Central memory CD8-positive, alpha-beta T cell (primary cell): Measurements from ENCODE around the gene OR10H4.
"Not testable (repeated sequence)": the region's sequence is repeated elsewhere in the genome, so short reads cannot be mapped to it uniquely, and the experiment has no call there.

Source experiments
- ATAC-seq: fragments of 150-1000 bp; cut with Tn5 transposase; replicated peaks from 2 replicates; pipeline ENCODE4 v1.10.0; 2022; ENCODE audit warnings: mild to moderate bottlenecking, moderate FRiP score, moderate number of reproducible peaks; ENCODE audit not compliant: poor library complexity, severe bottlenecking; ENCODE audit errors: extremely low read depth
- DNase-seq, 2 donors: peaks; one replicate each; pipeline ENCODE4 v3.0.0; 2021; ENCODE audit warnings: low spot score in 2 of 2
- H3K27ac Mint-ChIP-seq: one replicate; pipeline ENCODE4 v1.8.0; 2022; ENCODE audit warnings: low read depth, mild to moderate bottlenecking, moderate library complexity, mixed read lengths
- H3K27me3 Mint-ChIP-seq: one replicate; pipeline ENCODE4 v1.8.0; 2022; ENCODE audit warnings: mixed read lengths
- H3K36me3 Mint-ChIP-seq: one replicate; pipeline ENCODE4 v1.8.0; 2022; ENCODE audit warnings: mild to moderate bottlenecking, moderate library complexity, mixed read lengths; ENCODE audit not compliant: insufficient read depth
- H3K4me1 Mint-ChIP-seq: one replicate; pipeline ENCODE4 v1.8.0; 2022; ENCODE audit warnings: mixed read lengths
- H3K4me3 Mint-ChIP-seq: one replicate; pipeline ENCODE4 v1.8.0; 2022; ENCODE audit warnings: mild to moderate bottlenecking, moderate library complexity, mixed read lengths
- H3K9me3 Mint-ChIP-seq: one replicate; pipeline ENCODE4 v1.8.0; 2022; ENCODE audit warnings: mixed read lengths

The OR10H4 gene

DNA sequence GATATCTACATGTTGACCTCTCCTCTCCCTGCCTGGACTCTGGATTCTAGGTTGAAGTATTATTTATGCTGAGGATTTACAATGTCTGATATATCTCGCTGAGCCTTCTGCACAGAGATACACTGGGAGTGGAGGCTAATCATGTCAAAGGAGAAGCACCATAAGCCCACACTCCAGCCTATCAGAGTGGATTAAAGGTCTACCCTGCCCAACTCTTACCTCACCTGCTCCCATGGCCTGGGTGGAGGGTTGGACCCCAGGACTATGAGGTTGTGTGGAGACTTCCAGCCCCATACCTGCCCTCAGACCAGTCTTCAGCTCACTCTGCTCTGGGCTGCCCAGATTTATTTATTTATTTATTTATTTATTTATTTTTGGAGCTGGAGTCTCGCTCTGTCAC is 15.4 kb downstream of the OR10H4 start:
- no peaks in the 10 kb centered on the region for H3K9me3 Mint-ChIP-seq
- H3K27me3 Mint-ChIP-seq, result peaks cover 76% of the 10 kb centered on the region
- H3K36me3 Mint-ChIP-seq, result no peaks in the 10 kb centered on the region
- no peak overlapping the region for H3K27ac Mint-ChIP-seq
- H3K4me1 Mint-ChIP-seq, result no peaks in the 10 kb centered on the region
- ATAC-seq, result no peak
- no peak overlapping the region for H3K4me3 Mint-ChIP-seq
- DNase-seq, result no peak

DNA sequence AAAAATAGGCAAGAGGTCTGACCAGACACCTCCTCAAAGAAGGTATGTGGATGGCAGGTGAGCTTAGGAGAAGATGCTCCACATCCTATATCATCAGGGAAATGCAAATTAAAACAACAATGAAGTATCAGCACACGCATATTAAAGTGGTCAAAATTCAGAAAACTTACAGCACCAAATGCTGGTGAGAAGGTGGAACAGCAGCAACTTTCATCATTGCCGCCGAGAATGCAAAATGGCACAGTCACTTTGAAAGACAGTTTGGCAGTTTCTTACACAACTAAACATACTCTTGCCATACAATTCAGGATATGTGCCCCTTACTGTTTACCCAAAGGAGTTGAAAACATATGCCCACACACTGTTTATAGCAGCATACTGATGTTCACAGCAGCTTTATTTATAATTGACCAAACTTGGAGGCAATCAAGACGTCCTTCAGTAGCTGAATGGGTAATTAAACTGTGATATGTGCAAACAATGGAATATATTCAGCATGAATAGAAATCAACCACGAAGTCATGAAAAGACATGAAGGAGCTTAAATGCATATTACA is 22.5 kb downstream of the OR10H4 start:
- no peaks in the 10 kb centered on the region for H3K4me1 Mint-ChIP-seq
- no peak for ATAC-seq

DNA sequence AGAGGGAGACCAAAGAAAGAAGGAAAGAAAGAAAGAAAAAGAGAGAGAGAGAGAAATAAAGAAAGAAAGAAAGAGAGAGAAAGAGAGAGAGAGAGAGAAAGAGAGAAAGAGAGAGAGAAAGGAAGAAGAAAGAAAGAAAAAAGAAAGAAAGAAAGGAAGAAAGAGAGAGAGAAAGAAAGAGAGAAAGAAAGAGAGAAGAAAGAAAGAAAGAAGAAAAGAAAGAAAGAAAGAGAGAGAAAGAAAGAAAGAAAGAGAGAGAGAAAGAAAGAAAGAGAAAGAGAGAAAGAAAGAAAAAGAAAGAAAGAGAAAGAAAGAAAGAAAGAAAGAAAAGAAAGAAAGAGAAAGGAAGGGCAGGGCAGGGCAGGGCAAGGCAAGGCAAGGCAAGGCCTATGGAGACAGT is 23.2 kb downstream of the OR10H4 start:
- Mint-ChIP-seq H3K27ac (peak overlapping the region; percentile 39), H3K27me3 (peaks cover 68% of the 10 kb centered on the region)
- not testable (repeated sequence) for ATAC-seq, H3K36me3 Mint-ChIP-seq, H3K9me3 Mint-ChIP-seq, H3K4me1 Mint-ChIP-seq, H3K4me3 Mint-ChIP-seq, DNase-seq

More for the DNA sequence above, 22.5 kb downstream of the OR10H4 start:
- no peak for DNase-seq
- Mint-ChIP-seq H3K4me3 (no peak overlapping the region), H3K27me3 (peaks cover 68% of the 10 kb centered on the region), H3K9me3 (no peaks in the 10 kb centered on the region), H3K36me3 (no peaks in the 10 kb centered on the region), H3K27ac (no peak overlapping the region)

DNA sequence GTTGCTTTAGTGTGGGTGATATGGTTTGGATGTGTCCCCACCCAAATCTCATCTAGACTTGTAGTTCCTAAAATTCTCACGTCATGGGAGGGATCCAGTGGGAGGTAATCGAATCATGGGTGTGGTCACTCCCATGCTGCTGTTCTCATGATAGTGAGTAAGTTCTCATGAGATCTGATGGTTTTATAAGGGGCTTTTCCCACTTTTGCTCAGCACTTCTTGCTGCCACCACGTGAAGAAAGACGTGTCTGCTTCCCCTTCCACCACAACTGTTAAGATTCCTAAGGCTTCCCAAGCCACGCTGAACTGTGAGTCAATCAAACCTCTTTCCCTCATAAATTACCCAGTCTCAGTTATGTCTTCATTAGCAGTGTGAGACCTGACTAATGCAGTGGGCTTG is 26.0 kb downstream of the OR10H4 start:
- no peaks in the 10 kb centered on the region for H3K4me1 Mint-ChIP-seq

DNA sequence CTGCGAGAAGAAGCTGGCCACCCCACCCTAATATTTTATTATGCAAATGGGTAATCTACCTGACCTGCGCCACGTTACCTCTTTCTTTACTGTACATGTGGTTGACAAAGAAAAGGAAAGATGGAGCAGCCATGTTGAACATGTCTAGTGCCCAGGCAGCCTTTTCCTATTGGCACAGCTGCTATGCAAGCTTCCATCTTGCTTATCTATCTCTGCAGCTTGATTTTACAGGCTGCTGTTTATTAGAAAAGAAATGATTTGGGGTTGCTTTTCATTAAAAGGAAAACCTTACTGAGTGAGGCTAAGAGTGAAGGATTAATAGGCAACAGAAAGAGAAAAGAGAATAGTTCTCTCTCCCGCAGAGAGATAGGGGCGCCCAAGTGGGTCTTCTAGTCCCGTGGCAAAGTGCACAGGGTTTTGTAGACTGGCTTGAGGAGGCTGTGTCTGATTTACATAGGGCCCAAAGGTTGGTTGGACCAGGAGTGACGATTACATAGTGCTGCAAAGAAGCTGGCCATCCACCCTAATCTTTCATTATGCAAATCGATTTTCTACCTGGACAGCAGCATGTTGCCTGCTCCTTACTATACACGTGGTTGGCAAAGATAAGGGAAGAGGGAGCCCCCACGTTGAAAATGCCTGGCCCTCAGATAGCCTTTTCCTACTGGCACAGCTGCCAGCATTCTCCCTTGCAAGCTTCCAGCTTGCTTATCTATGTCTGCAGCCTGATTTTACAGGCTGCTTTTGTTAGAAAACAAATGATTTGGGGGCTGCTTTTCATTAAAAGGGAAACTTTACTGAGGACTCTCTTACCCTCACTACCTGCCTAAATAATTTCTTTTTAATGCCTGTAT is 28.3 kb downstream of the OR10H4 start:
- DNase-seq, result no peak
- H3K4me3 Mint-ChIP-seq, result no peak overlapping the region
- H3K9me3 Mint-ChIP-seq, result no peaks in the 10 kb centered on the region
- H3K4me1 Mint-ChIP-seq, result no peaks in the 10 kb centered on the region
- H3K27ac Mint-ChIP-seq, result no peak overlapping the region
- no peak for ATAC-seq
- peaks cover 2% of the 10 kb centered on the region for H3K36me3 Mint-ChIP-seq
- peaks cover 53% of the 10 kb centered on the region for H3K27me3 Mint-ChIP-seq

More for the DNA sequence above, 26.0 kb downstream of the OR10H4 start:
- H3K27me3 Mint-ChIP-seq, result peaks cover 72% of the 10 kb centered on the region
- no peaks in the 10 kb centered on the region for H3K9me3 Mint-ChIP-seq
- no peaks in the 10 kb centered on the region for H3K36me3 Mint-ChIP-seq
- no peak overlapping the region for H3K4me3 Mint-ChIP-seq
- ATAC-seq (no peak), DNase-seq (no peak)
- H3K27ac Mint-ChIP-seq, result no peak overlapping the region

DNA sequence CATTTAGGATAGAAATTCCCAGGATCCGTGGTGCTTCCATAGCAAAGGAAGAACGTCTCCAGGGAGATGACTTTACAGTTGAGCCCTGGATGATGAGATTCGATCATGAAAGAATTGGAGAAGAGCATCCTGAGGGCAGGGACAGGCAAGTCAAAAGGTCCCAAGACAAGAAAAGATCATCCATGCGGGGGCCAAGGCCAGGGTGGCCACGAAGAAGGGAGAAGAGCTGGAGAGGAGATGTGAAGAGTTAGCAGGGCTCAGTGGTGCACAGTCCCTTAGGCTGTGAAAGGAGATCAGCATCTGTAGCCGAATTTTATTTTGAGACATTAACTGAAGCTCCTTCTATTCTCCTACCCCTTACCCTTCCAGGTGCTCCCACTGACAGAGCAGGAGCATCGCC is 28.9 kb downstream of the OR10H4 start:
- no peaks in the 10 kb centered on the region for H3K9me3 Mint-ChIP-seq
- H3K27me3 Mint-ChIP-seq, result peaks cover 47% of the 10 kb centered on the region
- no peak for ATAC-seq
- no peak for DNase-seq
- no peak overlapping the region for H3K4me3 Mint-ChIP-seq
- H3K27ac Mint-ChIP-seq, result no peak overlapping the region
- H3K36me3 Mint-ChIP-seq, result peaks cover 2% of the 10 kb centered on the region
- no peaks in the 10 kb centered on the region for H3K4me1 Mint-ChIP-seq

DNA sequence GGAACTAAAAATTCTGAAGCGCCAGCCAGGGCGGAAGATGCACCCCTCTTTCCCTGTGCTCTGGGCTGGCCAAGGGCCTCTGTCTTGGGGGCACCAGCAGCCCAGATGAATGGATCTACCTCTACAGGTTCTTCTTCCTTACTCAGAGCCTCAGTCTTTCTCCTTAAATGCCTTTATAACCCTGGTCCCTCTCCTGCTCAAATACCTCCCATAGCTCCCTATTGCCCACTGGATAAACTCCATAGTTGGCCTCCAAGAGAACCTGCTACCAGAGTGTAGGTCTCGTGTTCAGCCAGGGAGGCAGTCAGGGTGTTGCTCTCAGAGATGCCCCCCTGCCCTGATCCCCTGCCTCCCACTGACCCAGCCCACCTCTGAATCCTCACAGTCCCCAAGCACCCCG is 30.5 kb downstream of the OR10H4 start:
- Mint-ChIP-seq H3K27me3 (peaks cover 55% of the 10 kb centered on the region), H3K4me1 (no peaks in the 10 kb centered on the region), H3K36me3 (peaks cover 2% of the 10 kb centered on the region), H3K27ac (no peak overlapping the region), H3K9me3 (no peaks in the 10 kb centered on the region), H3K4me3 (no peak overlapping the region)
- no peak for ATAC-seq
- no peak for DNase-seq

DNA sequence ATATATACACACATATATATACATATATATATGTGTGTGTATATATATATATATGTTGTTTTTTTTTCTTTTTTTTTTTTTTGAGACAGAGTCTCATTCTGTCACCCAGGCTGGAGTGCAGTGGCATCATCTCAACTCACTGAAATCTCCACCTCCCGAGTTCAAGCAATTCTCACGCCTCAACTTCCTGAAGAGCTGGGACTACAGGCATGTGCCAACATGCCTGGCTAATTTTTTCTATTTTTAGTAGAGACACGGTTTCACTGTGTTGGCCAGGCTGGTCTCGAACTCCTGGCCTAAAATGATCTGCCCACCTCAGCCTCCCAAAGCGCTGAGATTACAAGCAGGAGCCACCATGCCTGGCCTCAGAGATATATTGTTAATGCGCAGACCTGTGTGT is 37.0 kb downstream of the OR10H4 start:
- not testable (repeated sequence) for H3K4me3 Mint-ChIP-seq, DNase-seq, H3K9me3 Mint-ChIP-seq, H3K27ac Mint-ChIP-seq, ATAC-seq, H3K36me3 Mint-ChIP-seq, H3K4me1 Mint-ChIP-seq
- peaks cover 36% of the 10 kb centered on the region for H3K27me3 Mint-ChIP-seq

DNA sequence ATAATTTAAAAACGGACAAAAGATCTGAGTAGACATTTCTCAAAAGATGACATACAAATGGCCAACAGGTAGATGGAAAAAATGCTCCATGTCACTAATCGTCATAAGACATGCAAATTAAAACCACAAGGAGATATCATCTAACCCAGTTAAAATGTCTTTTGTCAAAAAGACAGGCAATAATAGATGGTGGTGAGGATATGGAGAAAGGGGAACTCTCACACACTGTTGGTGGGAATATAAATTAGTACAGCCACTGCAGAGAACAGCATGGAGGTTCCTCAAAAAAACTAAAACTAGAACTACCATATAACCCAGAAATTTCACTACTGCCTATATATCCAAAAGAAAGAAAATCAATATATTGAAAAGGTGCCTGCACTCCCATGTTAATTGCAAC is 37.9 kb downstream of the OR10H4 start:
- ATAC-seq (no peak), DNase-seq (no peak)
- peaks cover 44% of the 10 kb centered on the region for H3K27me3 Mint-ChIP-seq
- H3K4me1 Mint-ChIP-seq, result no peaks in the 10 kb centered on the region
- H3K27ac Mint-ChIP-seq, result no peak overlapping the region
- H3K36me3 Mint-ChIP-seq, result no peaks in the 10 kb centered on the region
- no peaks in the 10 kb centered on the region for H3K9me3 Mint-ChIP-seq
- H3K4me3 Mint-ChIP-seq, result no peak overlapping the region

DNA sequence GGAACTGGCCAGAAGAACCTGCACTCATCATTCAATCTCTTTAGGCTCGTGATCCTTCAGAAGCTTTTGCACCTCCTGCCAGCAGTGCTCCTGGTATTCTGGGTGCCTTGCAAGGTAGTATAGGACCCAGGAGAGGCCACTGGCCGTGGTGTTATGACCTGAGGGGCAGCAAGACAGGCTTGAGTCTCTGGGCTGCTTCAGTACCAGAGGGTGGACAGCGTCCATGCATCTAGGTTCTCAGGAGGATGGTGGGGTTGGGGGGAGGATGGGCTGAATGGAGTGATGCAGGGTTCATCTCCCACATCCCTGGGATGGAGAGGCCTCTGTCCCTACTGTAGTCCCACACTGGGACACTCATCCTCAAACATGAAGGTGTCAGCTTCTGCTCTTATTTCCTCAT is 41.1 kb downstream of the OR10H4 start:
- H3K27me3 Mint-ChIP-seq, result peaks cover 48% of the 10 kb centered on the region
- H3K9me3 Mint-ChIP-seq, result no peaks in the 10 kb centered on the region
- no peaks in the 10 kb centered on the region for H3K36me3 Mint-ChIP-seq
- no peaks in the 10 kb centered on the region for H3K4me1 Mint-ChIP-seq
- no peak overlapping the region for H3K4me3 Mint-ChIP-seq
- DNase-seq (no peak), ATAC-seq (no peak)
- no peak overlapping the region for H3K27ac Mint-ChIP-seq

DNA sequence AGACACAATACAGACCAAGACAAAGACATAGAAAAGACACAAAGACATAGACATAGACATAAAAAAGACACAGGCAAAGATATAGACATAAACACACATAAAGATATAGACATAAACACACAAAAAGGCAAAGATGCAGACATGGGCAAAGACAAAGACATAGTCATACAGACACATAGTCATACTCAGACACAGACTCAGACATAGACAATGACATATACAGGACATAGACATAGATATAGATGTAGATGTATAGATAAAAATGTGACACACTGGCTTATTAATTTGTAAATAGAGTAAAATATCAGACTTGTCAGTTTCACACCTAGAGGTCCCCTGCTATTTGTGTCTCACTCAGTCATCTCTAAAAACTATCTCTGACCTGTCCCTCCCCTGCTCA is 42.8 kb downstream of the OR10H4 start:
- H3K27ac Mint-ChIP-seq, result no peak overlapping the region
- ATAC-seq, result no peak
- H3K4me3 Mint-ChIP-seq, result no peak overlapping the region
- H3K27me3 Mint-ChIP-seq, result peaks cover 48% of the 10 kb centered on the region
- no peak for DNase-seq
- no peaks in the 10 kb centered on the region for H3K4me1 Mint-ChIP-seq
- H3K9me3 Mint-ChIP-seq, result no peaks in the 10 kb centered on the region
- H3K36me3 Mint-ChIP-seq, result no peaks in the 10 kb centered on the region

DNA sequence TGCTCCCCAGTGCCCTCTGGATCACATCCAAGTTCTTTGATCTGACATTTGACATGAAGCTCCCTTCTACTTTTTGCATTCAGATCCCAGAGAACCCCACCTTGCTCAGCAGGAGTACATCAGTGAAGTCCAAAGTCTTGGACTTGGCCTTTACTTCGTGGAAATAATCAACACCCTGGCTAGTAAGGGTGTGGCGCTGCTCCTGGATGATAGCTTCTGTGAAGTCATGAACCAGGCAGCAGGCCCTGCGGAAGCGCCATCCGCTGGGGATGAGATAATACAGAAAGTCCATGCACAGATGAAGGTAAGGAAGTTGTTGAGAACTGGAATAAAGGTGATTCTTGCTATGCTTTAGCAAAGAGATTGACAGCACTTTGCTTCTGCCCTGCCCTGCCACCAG is 43.2 kb downstream of the OR10H4 start:
- H3K9me3 Mint-ChIP-seq, result no peaks in the 10 kb centered on the region
- H3K27me3 Mint-ChIP-seq, result peaks cover 48% of the 10 kb centered on the region
- H3K4me1 Mint-ChIP-seq, result no peaks in the 10 kb centered on the region
- H3K27ac Mint-ChIP-seq, result no peak overlapping the region
- H3K36me3 Mint-ChIP-seq, result no peaks in the 10 kb centered on the region
- no peak for DNase-seq
- no peak for ATAC-seq
- H3K4me3 Mint-ChIP-seq, result no peak overlapping the region

DNA sequence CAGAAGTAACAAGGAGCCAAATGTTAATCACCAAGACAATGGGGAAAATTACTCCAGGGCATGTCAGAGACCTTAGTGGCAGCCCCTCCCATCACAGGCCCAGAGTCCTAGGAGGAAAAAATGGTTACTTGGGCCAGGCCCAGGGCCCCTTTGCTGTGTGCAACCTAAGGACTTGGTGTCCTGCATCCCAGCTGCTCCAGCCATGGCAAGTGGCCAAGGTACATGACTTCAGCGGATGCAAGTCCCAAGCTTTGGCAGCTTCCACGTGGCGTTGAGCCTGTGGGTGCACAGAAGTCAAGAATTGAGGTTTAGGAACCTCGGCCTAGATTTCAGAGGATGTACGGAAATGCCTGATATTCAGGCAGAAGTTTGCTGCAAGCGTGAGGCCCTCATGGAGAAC is 46.7 kb downstream of the OR10H4 start:
- H3K4me3 Mint-ChIP-seq, result no peak overlapping the region
- no peaks in the 10 kb centered on the region for H3K9me3 Mint-ChIP-seq
- no peak for ATAC-seq
- no peak for DNase-seq
- H3K4me1 Mint-ChIP-seq, result no peaks in the 10 kb centered on the region
- H3K27ac Mint-ChIP-seq, result no peak overlapping the region
- H3K36me3 Mint-ChIP-seq, result no peaks in the 10 kb centered on the region
- peaks cover 25% of the 10 kb centered on the region for H3K27me3 Mint-ChIP-seq
